ENCODE results near the gene SESTD1. TPM values are rescaled to one million over a fixed set of nuclear protein-coding genes. Genes with fewer than 3 reads are reported as not detected.

Gene SESTD1
- total and polyA plus RNA-seq, 2 of the 13 experiments (the other 11 are each of a cell fraction or from before 2014, with no cell fraction given), result 74.4 to 101 TPM

DNA sequence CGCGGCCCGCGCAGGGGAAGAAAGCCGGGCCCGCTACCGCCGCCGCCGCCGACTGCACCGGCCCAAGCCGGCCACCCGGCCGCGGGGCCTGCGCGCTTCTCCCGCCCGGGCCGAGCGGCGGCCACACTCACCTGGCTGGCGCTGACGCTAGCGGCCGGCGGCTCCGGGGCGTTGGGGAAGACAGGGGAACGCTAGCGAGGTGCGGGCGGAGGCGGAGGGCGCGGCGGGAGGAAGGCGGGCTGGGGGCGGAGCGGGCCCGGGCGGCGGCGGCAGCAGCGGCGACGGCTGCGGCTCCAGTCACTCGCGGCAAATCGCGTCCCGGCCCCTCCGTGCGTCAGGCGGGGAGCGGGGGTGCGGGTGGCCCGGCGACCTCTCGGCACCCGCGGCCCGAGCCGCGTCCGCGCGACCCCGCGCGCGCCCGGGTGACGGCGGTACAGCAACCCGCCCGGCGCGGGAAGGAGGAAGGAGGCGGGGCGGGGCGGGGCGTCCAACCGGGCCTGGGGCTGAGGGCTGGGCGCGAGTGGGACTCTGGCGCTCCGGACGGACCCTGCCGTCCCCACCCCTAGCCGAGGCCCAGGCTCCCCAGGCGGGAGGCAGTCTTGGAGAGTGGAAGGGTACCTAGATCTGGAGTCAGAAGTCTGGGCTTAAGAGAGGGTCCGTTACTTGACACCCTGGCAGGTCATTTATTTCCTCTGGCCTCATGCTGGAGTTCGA is at the start of gene SESTD1 (continued):
- TF ChIP-seq ZNF879 (CRISPR knock-in tag; IDR thresholded peaks at IDR 0.05), result no peak
- TF ChIP-seq, protein P1, sequence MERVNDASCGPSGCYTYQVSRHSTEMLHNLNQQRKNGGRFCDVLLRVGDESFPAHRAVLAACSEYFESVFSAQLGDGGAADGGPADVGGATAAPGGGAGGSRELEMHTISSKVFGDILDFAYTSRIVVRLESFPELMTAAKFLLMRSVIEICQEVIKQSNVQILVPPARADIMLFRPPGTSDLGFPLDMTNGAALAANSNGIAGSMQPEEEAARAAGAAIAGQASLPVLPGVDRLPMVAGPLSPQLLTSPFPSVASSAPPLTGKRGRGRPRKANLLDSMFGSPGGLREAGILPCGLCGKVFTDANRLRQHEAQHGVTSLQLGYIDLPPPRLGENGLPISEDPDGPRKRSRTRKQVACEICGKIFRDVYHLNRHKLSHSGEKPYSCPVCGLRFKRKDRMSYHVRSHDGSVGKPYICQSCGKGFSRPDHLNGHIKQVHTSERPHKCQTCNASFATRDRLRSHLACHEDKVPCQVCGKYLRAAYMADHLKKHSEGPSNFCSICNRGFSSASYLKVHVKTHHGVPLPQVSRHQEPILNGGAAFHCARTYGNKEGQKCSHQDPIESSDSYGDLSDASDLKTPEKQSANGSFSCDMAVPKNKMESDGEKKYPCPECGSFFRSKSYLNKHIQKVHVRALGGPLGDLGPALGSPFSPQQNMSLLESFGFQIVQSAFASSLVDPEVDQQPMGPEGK (CRISPR knock-in tag; IDR thresholded peaks at IDR 0.05), result peak; percentile 31; the same call in 1 of the 2 replicates
- peak; percentile 30; the same call in 1 of the 2 replicates for TF ChIP-seq NR2F2 (IDR thresholded peaks at IDR 0.05; ENCODE audit: borderline replicate concordance, low read depth)
- TF ChIP-seq, protein P2, sequence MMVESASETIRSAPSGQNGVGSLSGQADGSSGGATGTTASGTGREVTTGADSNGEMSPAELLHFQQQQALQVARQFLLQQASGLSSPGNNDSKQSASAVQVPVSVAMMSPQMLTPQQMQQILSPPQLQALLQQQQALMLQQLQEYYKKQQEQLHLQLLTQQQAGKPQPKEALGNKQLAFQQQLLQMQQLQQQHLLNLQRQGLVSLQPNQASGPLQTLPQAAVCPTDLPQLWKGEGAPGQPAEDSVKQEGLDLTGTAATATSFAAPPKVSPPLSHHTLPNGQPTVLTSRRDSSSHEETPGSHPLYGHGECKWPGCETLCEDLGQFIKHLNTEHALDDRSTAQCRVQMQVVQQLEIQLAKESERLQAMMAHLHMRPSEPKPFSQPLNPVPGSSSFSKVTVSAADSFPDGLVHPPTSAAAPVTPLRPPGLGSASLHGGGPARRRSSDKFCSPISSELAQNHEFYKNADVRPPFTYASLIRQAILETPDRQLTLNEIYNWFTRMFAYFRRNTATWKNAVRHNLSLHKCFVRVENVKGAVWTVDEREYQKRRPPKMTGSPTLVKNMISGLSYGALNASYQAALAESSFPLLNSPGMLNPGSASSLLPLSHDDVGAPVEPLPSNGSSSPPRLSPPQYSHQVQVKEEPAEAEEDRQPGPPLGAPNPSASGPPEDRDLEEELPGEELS (CRISPR knock-in tag; IDR thresholded peaks at IDR 0.05), result peak; percentile 39; the same call in 1 of the 2 replicates
- TF ChIP-seq HNF4G (IDR thresholded peaks at IDR 0.05; ENCODE audit: borderline replicate concordance, low read depth, low read length), result no peak
- peak; percentile 27; the same call in 1 of the 2 replicates for TF ChIP-seq HNF4G (CRISPR knock-in tag; IDR thresholded peaks at IDR 0.05; ENCODE audit: borderline replicate concordance, low read depth)
- TF ChIP-seq ZNF337 (CRISPR knock-in tag; IDR thresholded peaks at IDR 0.05; ENCODE audit: borderline replicate concordance, low read depth), result no peak
- TF ChIP-seq ISX (CRISPR knock-in tag; conservative IDR thresholded peaks at IDR 0.05), result no peak
- TF ChIP-seq MXI1 (IDR thresholded peaks at IDR 0.05; ENCODE audit: borderline replicate concordance, low read depth, low read length), result no peak
- 0 out of 2 replicates have a peak, but pooled peaks have one; percentile 36 for TF ChIP-seq RAD21 (CRISPR knock-in tag; IDR thresholded peaks at IDR 0.05)
- TF ChIP-seq CHCHD3 (CRISPR knock-in tag; IDR thresholded peaks at IDR 0.05), result no peak
- peak; percentile 69; the same call in 1 of the 2 replicates for TF ChIP-seq ZNF766 (CRISPR knock-in tag; IDR thresholded peaks at IDR 0.05; ENCODE audit: borderline replicate concordance)
- TF ChIP-seq SP4 (CRISPR knock-in tag; IDR thresholded peaks at IDR 0.05), result peak; percentile 69; the same call in 1 of the 2 replicates
- TF ChIP-seq, protein P3, sequence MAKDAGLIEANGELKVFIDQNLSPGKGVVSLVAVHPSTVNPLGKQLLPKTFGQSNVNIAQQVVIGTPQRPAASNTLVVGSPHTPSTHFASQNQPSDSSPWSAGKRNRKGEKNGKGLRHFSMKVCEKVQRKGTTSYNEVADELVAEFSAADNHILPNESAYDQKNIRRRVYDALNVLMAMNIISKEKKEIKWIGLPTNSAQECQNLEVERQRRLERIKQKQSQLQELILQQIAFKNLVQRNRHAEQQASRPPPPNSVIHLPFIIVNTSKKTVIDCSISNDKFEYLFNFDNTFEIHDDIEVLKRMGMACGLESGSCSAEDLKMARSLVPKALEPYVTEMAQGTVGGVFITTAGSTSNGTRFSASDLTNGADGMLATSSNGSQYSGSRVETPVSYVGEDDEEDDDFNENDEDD (CRISPR knock-in tag; IDR thresholded peaks at IDR 0.05; ENCODE audit: borderline replicate concordance), result peak; percentile 82; the same call in 1 of the 2 replicates
- no peak for TF ChIP-seq SRF (IDR thresholded peaks at IDR 0.05; ENCODE audit: low read depth, low read length)
- no peak for TF ChIP-seq HNRNPK (IDR thresholded peaks at IDR 0.05; ENCODE audit: low read depth, low read length, poor library complexity, severe bottlenecking)
- TF ChIP-seq ZSCAN31 (CRISPR knock-in tag; IDR thresholded peaks at IDR 0.05; ENCODE audit: low read depth), result peak; percentile 71
- TF ChIP-seq, protein P4, sequence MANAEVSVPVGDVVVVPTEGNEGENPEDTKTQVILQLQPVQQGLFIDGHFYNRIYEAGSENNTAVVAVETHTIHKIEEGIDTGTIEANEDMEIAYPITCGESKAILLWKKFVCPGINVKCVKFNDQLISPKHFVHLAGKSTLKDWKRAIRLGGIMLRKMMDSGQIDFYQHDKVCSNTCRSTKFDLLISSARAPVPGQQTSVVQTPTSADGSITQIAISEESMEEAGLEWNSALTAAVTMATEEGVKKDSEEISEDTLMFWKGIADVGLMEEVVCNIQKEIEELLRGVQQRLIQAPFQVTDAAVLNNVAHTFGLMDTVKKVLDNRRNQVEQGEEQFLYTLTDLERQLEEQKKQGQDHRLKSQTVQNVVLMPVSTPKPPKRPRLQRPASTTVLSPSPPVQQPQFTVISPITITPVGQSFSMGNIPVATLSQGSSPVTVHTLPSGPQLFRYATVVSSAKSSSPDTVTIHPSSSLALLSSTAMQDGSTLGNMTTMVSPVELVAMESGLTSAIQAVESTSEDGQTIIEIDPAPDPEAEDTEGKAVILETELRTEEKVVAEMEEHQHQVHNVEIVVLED (CRISPR knock-in tag; IDR thresholded peaks at IDR 0.05; ENCODE audit: borderline replicate concordance), result no peak
- no peak for TF ChIP-seq ZEB1 (IDR thresholded peaks at IDR 0.05; ENCODE audit: insufficient replicate concordance, low read depth)
- no peak for TF ChIP-seq ZC3H4 (CRISPR knock-in tag; IDR thresholded peaks at IDR 0.05; ENCODE audit: borderline replicate concordance)
- peak; percentile 27; the same call in 1 of the 2 replicates for TF ChIP-seq PHF20 (CRISPR knock-in tag; IDR thresholded peaks at IDR 0.05)

Data from HepG2 (cell line).